K562 (cell line): ENCODE results near the gene TTLL4.

ENCODE experiments used
- EZH2 ChIP-seq: IDR thresholded peaks from 2 replicates; pipeline ENCODE4 v1.6.1; 2012; ENCODE audit warnings: low read depth, mild to moderate bottlenecking, inconsistent platforms, low read length, borderline replicate concordance
- FIP1L1 ChIP-seq: fragments of 200-400 bp; formaldehyde crosslinking; IDR thresholded peaks from 2 replicates; pipeline ENCODE4 v1.6.1; 2018; ENCODE audit warnings: mild to moderate bottlenecking, low read depth, low read length; ENCODE audit not compliant: poor library complexity, severe bottlenecking
- L3MBTL2 ChIP-seq: fragments of 450-650 bp; IDR thresholded peaks from 2 replicates; pipeline ENCODE4 v1.6.1; 2016; ENCODE audit warnings: mild to moderate bottlenecking, moderate library complexity
- MECOM ChIP-seq: fragments of 250-450 bp; sonication (Bioruptor Pico); IDR thresholded peaks from 2 replicates; pipeline ENCODE4 v1.8.0; 2022; ENCODE audit warnings: inconsistent platforms
- POLR2AphosphoS2 ChIP-seq: IDR thresholded peaks from 2 replicates; pipeline ENCODE4 v1.6.1; 2012; ENCODE audit warnings: low read length, improper control_type of control experiment
- SIX5 ChIP-seq, 2 experiments: IDR thresholded peaks; 2 replicates each; pipeline ENCODE4 v1.6.1; 2011; ENCODE audit warnings: low read length in 2 of 2, borderline replicate concordance in 1 of 2, low read depth in 1 of 2, mild to moderate bottlenecking in 1 of 2, moderate library complexity in 1 of 2; ENCODE audit not compliant: insufficient read depth in 1 of 2
- ZFP1 ChIP-seq: fragments of 450-650 bp; formaldehyde crosslinking; IDR thresholded peaks from 2 replicates; pipeline ENCODE4 v1.4.0; 2020; ENCODE audit warnings: mild to moderate bottlenecking, mixed read lengths
- ZNF133 ChIP-seq: fragments of 250-450 bp; sonication (Bioruptor Pico); IDR thresholded peaks from 2 replicates; pipeline ENCODE4 v1.4.0; 2020; ENCODE audit warnings: mild to moderate bottlenecking
- TF ChIP-seq, protein P1 (sequence below): sonication (generic); formaldehyde crosslinking; IDR thresholded peaks from 2 replicates; pipeline ENCODE4 v1.8.1; 2023; ENCODE audit warnings: mild to moderate bottlenecking, missing genetic modification reagents
- TF ChIP-seq, protein P2 (sequence below): fragments of 250-450 bp; sonication (Bioruptor Pico); IDR thresholded peaks from 2 replicates; pipeline ENCODE4 v1.5.0; 2020; ENCODE audit warnings: mild to moderate bottlenecking

DNA sequence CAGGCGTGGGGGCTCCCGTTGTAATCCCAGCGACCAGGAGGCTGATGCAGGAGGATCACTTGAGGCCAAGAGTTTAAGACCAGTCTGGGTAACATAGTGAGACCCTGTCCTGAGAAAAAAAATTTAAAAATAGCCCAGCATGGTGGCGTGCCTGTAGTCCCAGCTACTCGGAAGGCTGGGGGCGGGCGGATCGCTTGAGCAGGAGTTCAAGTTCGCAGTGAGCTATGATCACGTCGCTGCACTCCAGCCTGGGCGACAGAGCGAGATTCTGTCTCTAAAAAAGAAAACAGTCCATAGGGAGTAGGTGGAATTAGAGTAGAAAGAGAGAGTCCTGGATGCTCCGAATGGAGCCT lies 325 bp upstream of the TTLL4 start:
- TF ChIP-seq L3MBTL2 (no peak), SIX5 (IDR thresholded peaks at IDR 0.05; ENCODE audit: borderline replicate concordance in 1 of 2, insufficient read depth in 1 of 2, low read depth in 1 of 2, low read length in 2 of 2) (no peak), FIP1L1 (no peak), MECOM (CRISPR knock-in tag) (no peak), EZH2 (no peak), POLR2AphosphoS2 (no peak), ZNF133 (CRISPR knock-in tag) (no peak), ZFP1 (CRISPR knock-in tag) (no peak)
- TF ChIP-seq, protein P1, sequence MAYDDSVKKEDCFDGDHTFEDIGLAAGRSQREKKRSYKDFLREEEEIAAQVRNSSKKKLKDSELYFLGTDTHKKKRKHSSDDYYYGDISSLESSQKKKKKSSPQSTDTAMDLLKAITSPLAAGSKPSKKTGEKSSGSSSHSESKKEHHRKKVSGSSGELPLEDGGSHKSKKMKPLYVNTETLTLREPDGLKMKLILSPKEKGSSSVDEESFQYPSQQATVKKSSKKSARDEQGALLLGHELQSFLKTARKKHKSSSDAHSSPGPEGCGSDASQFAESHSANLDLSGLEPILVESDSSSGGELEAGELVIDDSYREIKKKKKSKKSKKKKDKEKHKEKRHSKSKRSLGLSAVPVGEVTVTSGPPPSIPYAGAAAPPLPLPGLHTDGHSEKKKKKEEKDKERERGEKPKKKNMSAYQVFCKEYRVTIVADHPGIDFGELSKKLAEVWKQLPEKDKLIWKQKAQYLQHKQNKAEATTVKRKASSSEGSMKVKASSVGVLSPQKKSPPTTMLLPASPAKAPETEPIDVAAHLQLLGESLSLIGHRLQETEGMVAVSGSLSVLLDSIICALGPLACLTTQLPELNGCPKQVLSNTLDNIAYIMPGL (CRISPR knock-in tag): no peak
- TF ChIP-seq, protein P2, sequence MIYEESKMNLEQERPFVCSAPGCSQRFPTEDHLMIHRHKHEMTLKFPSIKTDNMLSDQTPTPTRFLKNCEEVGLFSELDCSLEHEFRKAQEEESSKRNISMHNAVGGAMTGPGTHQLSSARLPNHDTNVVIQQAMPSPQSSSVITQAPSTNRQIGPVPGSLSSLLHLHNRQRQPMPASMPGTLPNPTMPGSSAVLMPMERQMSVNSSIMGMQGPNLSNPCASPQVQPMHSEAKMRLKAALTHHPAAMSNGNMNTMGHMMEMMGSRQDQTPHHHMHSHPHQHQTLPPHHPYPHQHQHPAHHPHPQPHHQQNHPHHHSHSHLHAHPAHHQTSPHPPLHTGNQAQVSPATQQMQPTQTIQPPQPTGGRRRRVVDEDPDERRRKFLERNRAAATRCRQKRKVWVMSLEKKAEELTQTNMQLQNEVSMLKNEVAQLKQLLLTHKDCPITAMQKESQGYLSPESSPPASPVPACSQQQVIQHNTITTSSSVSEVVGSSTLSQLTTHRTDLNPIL: no peak
